CD14-positive monocyte (primary cell): ENCODE data around the gene UGT1A1. TPM values are rescaled to one million over a fixed set of nuclear protein-coding genes. Genes with fewer than 3 reads are reported as not detected.
"Not testable (repeated sequence)": the region's sequence is repeated elsewhere in the genome, so short reads cannot be mapped to it uniquely, and the experiment has no call there.

Source experiments
- DNase-seq, 3 donors: peaks; one replicate each; pipeline ENCODE4 v3.0.0-alpha.2; 2011 to 2022
- H2AFZ ChIP-seq: 2 replicates; pipeline ENCODE4 v1.6.0; 2012; ENCODE audit warnings: mild to moderate bottlenecking, low read depth, low read length, inconsistent platforms; ENCODE audit not compliant: insufficient read depth, poor library complexity, severe bottlenecking
- H3K27ac ChIP-seq, 2 donors: 1 replicate in 1 of 2; 2 replicates in 1 of 2; pipeline ENCODE4 v1.5.1; 2012 to 2013; ENCODE audit warnings: low read length in 2 of 2, control low read depth in 1 of 2, inconsistent platforms in 1 of 2, low read depth in 1 of 2, mild to moderate bottlenecking in 1 of 2
- H3K27me3 ChIP-seq, 2 donors: one replicate each; pipeline versions ENCODE4 v1.6.0 to v1.6.1; 2011 to 2013; ENCODE audit warnings: low read length in 2 of 2; ENCODE audit not compliant: control insufficient read depth in 2 of 2, insufficient read depth in 2 of 2
- H3K36me3 ChIP-seq, 2 donors: replicated peaks in 1 of 2; 1 replicate in 1 of 2; 2 replicates in 1 of 2; pipeline versions ENCODE4 v1.5.1 to v1.6.1; 2012 to 2013; ENCODE audit warnings: low read length in 2 of 2, control low read depth in 1 of 2, inconsistent platforms in 1 of 2, mild to moderate bottlenecking in 1 of 2; ENCODE audit not compliant: insufficient read depth in 2 of 2, control insufficient read depth in 1 of 2
- H3K4me1 ChIP-seq, 2 donors: 1 replicate in 1 of 2; 2 replicates in 1 of 2; pipeline versions ENCODE4 v1.5.1 to v1.6.1; 2012 to 2013; ENCODE audit warnings: low read length in 2 of 2, control low read depth in 1 of 2, inconsistent platforms in 1 of 2, mild to moderate bottlenecking in 1 of 2, moderate library complexity in 1 of 2; ENCODE audit not compliant: insufficient read depth in 2 of 2, control insufficient read depth in 1 of 2
- H3K4me2 ChIP-seq: replicated peaks from 2 replicates; pipeline ENCODE3; 2012; ENCODE audit warnings: low read length, moderate library complexity, mild to moderate bottlenecking; ENCODE audit not compliant: poor library complexity, severe bottlenecking; ENCODE audit errors: extremely low read depth
- H3K4me3 ChIP-seq, 3 experiments: fragments of 200-600 bp in 1 of 3; sonication (generic) in 1 of 3; replicated peaks in 1 of 3; 1 replicate in 2 of 3; 2 replicates in 1 of 3; pipeline ENCODE4 v1.5.1; 2011 to 2013; ENCODE audit warnings: low read length in 3 of 3, mild to moderate bottlenecking in 3 of 3, control low read depth in 2 of 3, low read depth in 2 of 3, inconsistent platforms in 1 of 3, moderate library complexity in 1 of 3
- H3K79me2 ChIP-seq: 2 replicates; pipeline ENCODE4 v1.6.0; 2012; ENCODE audit warnings: mild to moderate bottlenecking, control low read depth, inconsistent platforms, low read length, moderate library complexity; ENCODE audit not compliant: insufficient read depth
- H3K9ac ChIP-seq: 2 replicates; pipeline ENCODE4 v1.6.0; 2017; ENCODE audit warnings: low read length, mild to moderate bottlenecking; ENCODE audit not compliant: insufficient read depth, poor library complexity, severe bottlenecking
- H3K9me3 ChIP-seq, 2 donors: replicated peaks in 1 of 2; 1 replicate in 1 of 2; 2 replicates in 1 of 2; pipeline versions ENCODE4 v1.5.1 to v1.6.1; 2012 to 2013; ENCODE audit warnings: low read length in 2 of 2, control low read depth in 1 of 2; ENCODE audit not compliant: control insufficient read depth in 1 of 2, insufficient read depth in 1 of 2
- H4K20me1 ChIP-seq: 2 replicates; pipeline ENCODE4 v1.6.0; 2012; ENCODE audit warnings: mild to moderate bottlenecking, low read length, control low read depth, moderate library complexity; ENCODE audit not compliant: insufficient read depth
- H3K27ac Mint-ChIP-seq, 7 donors: one replicate each; pipeline ENCODE4 v1.8.0; 2020; ENCODE audit warnings: mild to moderate bottlenecking in 7 of 7, mixed read lengths in 7 of 7, moderate library complexity in 6 of 7, inconsistent platforms in 2 of 7
- H3K27me3 Mint-ChIP-seq, 3 donors: one replicate each; pipeline ENCODE4 v1.8.0; 2021 to 2022; ENCODE audit warnings: low read depth in 3 of 3, mild to moderate bottlenecking in 3 of 3, mixed read lengths in 3 of 3, moderate library complexity in 3 of 3, inconsistent platforms in 1 of 3
- H3K36me3 Mint-ChIP-seq, 2 donors: one replicate each; pipeline ENCODE4 v1.8.0; 2020; ENCODE audit warnings: mixed read lengths in 2 of 2, inconsistent platforms in 1 of 2, mild to moderate bottlenecking in 1 of 2
- H3K4me1 Mint-ChIP-seq: one replicate; pipeline ENCODE4 v1.8.0; 2020; ENCODE audit warnings: mild to moderate bottlenecking, mixed read lengths
- H3K4me3 Mint-ChIP-seq, 2 donors: one replicate each; pipeline ENCODE4 v1.8.0; 2020; ENCODE audit warnings: mild to moderate bottlenecking in 2 of 2, mixed read lengths in 2 of 2, moderate library complexity in 1 of 2
- H3K9me3 Mint-ChIP-seq, 7 donors: one replicate each; pipeline ENCODE4 v1.8.0; 2020 to 2022; ENCODE audit warnings: mixed read lengths in 7 of 7, mild to moderate bottlenecking in 6 of 7, moderate library complexity in 6 of 7, inconsistent platforms in 2 of 7
- CTCF ChIP-seq: fragments of 200-600 bp; IDR thresholded peaks from one replicate; pipeline ENCODE4 v1.8.0; 2022; ENCODE audit warnings: antibody characterized with exemption, mild to moderate bottlenecking
- WGBS: methylation state at CpG from one replicate; pipeline ENCODE4 v1.1.5; 2013; ENCODE audit warnings: missing lambda C conversion rate; ENCODE audit not compliant: insufficient coverage; 5-methylcytosine and 5-hydroxymethylcytosine counted together
- intact Hi-C, 2 donors: fragments of 100-400 bp; cut with micrococcal nuclease; formaldehyde crosslinking; loops; one replicate each; pipeline versions ENCODE4 v1.15.0 to v1.15.1; 2023
- polyA plus RNA-seq, 3 donors: library from polyadenylated mRNA; depleted of rRNA in 1 of 3; unstranded in 2 of 3; stranded (reverse) in 1 of 3; fragments of 300-500 nt in 2 of 3; fragments of >200 nt in 1 of 3; fragmentation: Illumina TruSeq in 2 of 3; gene quantifications; 1 replicate in 2 of 3; 2 replicates in 1 of 3; pipeline ENCODE4 v1.2.3, GENCODE V29; 2012 to 2021

The UGT1A1 gene
- polyA plus RNA-seq, 3 donors = not detected

GRCh38 chr2:233728723-233729301, 31.3 kb upstream of the UGT1A1 start, which contains the start of gene UGT1A3:
UGT1A3 (plus strand) TSS chr2:233729042; CDS start chr2:233729127, 85 bp downstream.
- Histone ChIP-seq H3K79me2 (no peaks in the 10 kb centered on the region), H3K27ac (no peak within 1 kb of the TSS), H3K36me3 (no peaks in the 10 kb centered on the region), H3K9me3 (no peaks in the 10 kb centered on the region), H2AFZ (no peak within 1 kb of the TSS), H3K4me1 (no peaks in the 10 kb centered on the region), H3K27me3 (no peaks in the 10 kb centered on the region), H3K4me2 (no peak within 1 kb of the TSS), H3K9ac (no peak within 1 kb of the TSS), H4K20me1 (no peaks in the 10 kb centered on the region), H3K4me3 (no peak within 1 kb of the TSS)
- Mint-ChIP-seq H3K27ac (peak within 1 kb of the TSS in 1 of 7 donors; percentile 25), H3K4me1 (no peaks in the 10 kb centered on the region), H3K9me3 (peaks cover 0 to 2% (median 0%) of the 10 kb centered on the region in 7 donors), H3K36me3 (no peaks in the 10 kb centered on the region), H3K4me3 (no peak within 1 kb of the TSS), H3K27me3 (peaks cover 2 to 8% (median 5%) of the 10 kb centered on the region in 3 donors)
- intact Hi-C loops = no loop called here
- WGBS = 90% methylated on average over 6 of the region's 8 CpGs
- no peak for TF ChIP-seq CTCF
- DNase-seq = no peak

GRCh38 chr2:233736868-233737653, 23.0 kb upstream of the UGT1A1 start:
- H2AFZ ChIP-seq, H3K27ac Mint-ChIP-seq, intact Hi-C loops, H3K9me3 ChIP-seq, H3K79me2 ChIP-seq, H3K4me3 Mint-ChIP-seq, H3K9me3 Mint-ChIP-seq, DNase-seq, H3K27me3 Mint-ChIP-seq, H4K20me1 ChIP-seq, H3K27ac ChIP-seq, H3K36me3 Mint-ChIP-seq, H3K9ac ChIP-seq, H3K4me1 Mint-ChIP-seq, H3K27me3 ChIP-seq, H3K36me3 ChIP-seq, H3K4me2 ChIP-seq, H3K4me3 ChIP-seq, H3K4me1 ChIP-seq: not testable (repeated sequence)
- WGBS = 88% methylated on average over 12 of the region's 14 CpGs
